ENCODE data around the gene AKAP12.
"Not testable (repeated sequence)": the region's sequence is repeated elsewhere in the genome, so short reads cannot be mapped to it uniquely, and the experiment has no call there.

The AKAP12 gene

GRCh38 chr6:151350442-151351145 is 110.8 kb downstream of the AKAP12 start:
- DNase-seq, result no peak

- no peak for DNase-seq
Observed at GRCh38 chr6:151351146-151351700, 111.5 kb downstream of the AKAP12 start.

- DNase-seq, result no peak
Observed at GRCh38 chr6:151351731-151352130, 112.0 kb downstream of the AKAP12 start.

GRCh38 chr6:151352410-151353396 is 112.9 kb downstream of the AKAP12 start:
- no peak for DNase-seq

GRCh38 chr6:151353795-151354194 is 114.0 kb downstream of the AKAP12 start:
- DNase-seq, result no peak

- not testable (repeated sequence) for DNase-seq
Observed at GRCh38 chr6:151356983-151357382, 117.2 kb downstream of the AKAP12 start.

GRCh38 chr6:151357758-151358436 is 118.1 kb downstream of the AKAP12 start:
- no peak for DNase-seq

- no peak for DNase-seq
Observed at GRCh38 chr6:151358475-151358874, 118.7 kb downstream of the AKAP12 start.

- DNase-seq, result no peak
Observed at GRCh38 chr6:151359486-151359885, 119.7 kb downstream of the AKAP12 start.

GRCh38 chr6:151365233-151365632 is 125.5 kb downstream of the AKAP12 start:
- DNase-seq, result no peak

- no peak for DNase-seq
Observed at GRCh38 chr6:151370509-151371078, 130.8 kb downstream of the AKAP12 start.

GRCh38 chr6:151372164-151372563 is 132.4 kb downstream of the AKAP12 start:
- no peak for DNase-seq

GRCh38 chr6:151374036-151374683 is 134.4 kb downstream of the AKAP12 start:
- no peak for DNase-seq

- no peak for DNase-seq
Observed at GRCh38 chr6:151375833-151376232, 136.1 kb downstream of the AKAP12 start.

GRCh38 chr6:151376440-151376839 is 136.7 kb downstream of the AKAP12 start:
- no peak for DNase-seq

GRCh38 chr6:151377095-151377494 is 137.3 kb downstream of the AKAP12 start:
- no peak for DNase-seq

GRCh38 chr6:151379933-151380847 is 140.4 kb downstream of the AKAP12 start:
- no peak for DNase-seq

- no peak for DNase-seq
Observed at GRCh38 chr6:151380848-151381205, 141.1 kb downstream of the AKAP12 start.

- no peak for DNase-seq
Observed at GRCh38 chr6:151381722-151382121, 142.0 kb downstream of the AKAP12 start.

- DNase-seq, result not testable (repeated sequence)
Observed at GRCh38 chr6:151382631-151383030, 142.9 kb downstream of the AKAP12 start.

- DNase-seq, result no peak
Observed at GRCh38 chr6:151384151-151384550, 144.4 kb downstream of the AKAP12 start.

Data from HCEC 1CT (cell line).